Tibial nerve (tissue), 3 donors: Measurements from ENCODE around the gene EGLN3.

ENCODE experiments used
- CTCF ChIP-seq, 5 experiments: fragments of 200-600 bp in 3 of 5; fragments of 450-650 bp in 2 of 5; sonication (generic) in 3 of 5; IDR thresholded peaks; one replicate each; pipeline ENCODE4 v1.5.1; 2016 to 2019; ENCODE audit warnings: antibody characterized with exemption in 5 of 5, mild to moderate bottlenecking in 3 of 5, moderate library complexity in 2 of 5
- POLR2A ChIP-seq, 2 donors: fragments of 450-650 bp; IDR thresholded peaks; one replicate each; pipeline ENCODE4 v1.6.1; 2017; ENCODE audit warnings: antibody characterized with exemption in 2 of 2, mild to moderate bottlenecking in 2 of 2, moderate library complexity in 2 of 2

DNA sequence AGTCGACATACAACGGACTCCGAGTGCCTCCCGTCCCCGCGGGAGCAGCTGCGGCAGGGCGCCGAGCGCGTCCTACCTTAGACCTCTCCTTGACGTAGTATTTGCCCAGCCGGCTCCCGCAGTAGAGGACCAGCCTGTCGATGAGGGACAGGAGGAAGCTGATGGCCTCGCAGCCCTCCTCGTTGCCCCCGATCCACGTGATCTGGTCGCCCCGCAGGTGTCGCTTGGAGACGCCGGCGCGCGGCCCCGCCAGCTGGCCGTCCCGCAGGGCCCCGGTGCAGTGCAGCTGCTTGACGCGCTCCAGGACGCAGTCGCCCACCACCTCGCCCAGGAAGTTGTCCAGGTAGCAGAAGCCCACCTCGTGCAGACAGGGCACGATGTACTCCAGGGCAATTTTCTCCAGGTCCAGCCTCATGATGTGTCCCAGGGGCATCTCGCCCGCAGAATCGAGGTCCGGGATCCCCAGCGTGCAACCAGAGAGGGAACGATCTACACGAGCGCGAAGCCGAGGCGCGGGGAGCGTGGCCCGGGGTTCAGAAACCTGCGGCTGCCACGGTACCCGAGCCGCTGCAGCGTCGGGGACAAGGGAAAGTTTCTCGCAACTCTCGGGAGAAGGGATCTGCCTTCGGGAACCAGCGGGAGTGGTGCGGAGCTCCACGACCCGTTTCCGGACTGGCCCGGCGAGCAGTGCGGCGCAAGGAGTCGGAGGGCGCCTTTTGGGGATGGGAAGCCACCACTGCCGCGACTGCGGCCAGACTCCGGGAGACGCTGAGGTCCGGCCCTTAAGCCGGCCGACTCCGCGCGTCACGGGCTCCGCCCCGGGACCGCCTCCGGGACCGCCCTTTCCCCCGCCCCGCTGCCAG lies at the start of gene EGLN3:
- TF ChIP-seq CTCF (IDR thresholded peaks at IDR 0.05) (no peak), POLR2A (IDR thresholded peaks at IDR 0.05) (peak; percentile 73 to 81)
